ENCODE measurements around the gene SLC7A5. TPM values are rescaled to one million over a fixed set of nuclear protein-coding genes. Genes with fewer than 3 reads are reported as not detected.

The SLC7A5 gene
- total RNA-seq, 1 experiment from 2014 or later = 110 TPM

- peak; percentile 28 for DNase-seq
- Histone ChIP-seq H3K27me3 (no peaks in the 10 kb centered on the region), H3K4me3 (no peak overlapping the region), H3K36me3 (peaks cover 76% of the 10 kb centered on the region), H3K9me3 (no peaks in the 10 kb centered on the region)
Measured at GRCh38 chr16:87854053-87854906, 15.0 kb downstream of the SLC7A5 start.

DNA sequence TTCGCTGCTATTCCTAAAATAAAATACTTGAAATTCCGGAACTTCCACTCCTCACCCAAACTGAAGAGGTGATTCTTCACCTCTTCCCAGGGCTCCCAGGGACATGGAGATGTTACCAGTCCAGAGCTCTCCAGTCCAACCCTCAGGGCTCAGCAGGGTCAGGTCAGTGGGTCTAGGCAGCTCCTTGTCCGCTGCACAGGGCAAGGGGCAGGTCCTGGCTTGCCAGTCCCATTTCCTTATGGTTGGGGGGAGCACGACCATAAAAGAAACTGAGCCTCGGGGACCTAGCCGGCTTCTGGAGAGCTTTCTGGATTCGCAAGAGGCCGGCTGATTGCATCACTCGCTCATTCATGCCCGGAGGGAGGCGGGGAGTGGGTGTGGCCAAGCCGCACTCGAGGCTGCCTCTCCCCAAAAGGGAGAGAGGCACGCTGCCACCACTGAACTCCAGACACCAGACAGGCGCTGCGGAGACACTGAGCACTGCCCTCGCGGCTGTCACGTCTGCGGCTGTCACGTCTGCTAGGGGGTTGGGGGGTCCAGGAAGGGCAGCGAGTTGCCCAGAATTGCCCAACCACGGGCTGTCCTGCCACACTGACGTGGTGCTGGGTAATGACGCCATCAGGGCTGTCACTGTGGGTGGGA is 15.8 kb downstream of the SLC7A5 start:
- peak; percentile 88 for DNase-seq
- H3K9me3 ChIP-seq = no peaks in the 10 kb centered on the region
- H3K4me3 ChIP-seq = no peak overlapping the region; the same call in 1 of the 2 replicates
- peaks cover 76% of the 10 kb centered on the region for H3K36me3 ChIP-seq
- no peaks in the 10 kb centered on the region for H3K27me3 ChIP-seq

- Histone ChIP-seq H3K9me3 (no peaks in the 10 kb centered on the region), H3K36me3 (peaks cover 89% of the 10 kb centered on the region), H3K4me3 (no peak overlapping the region), H3K27me3 (no peaks in the 10 kb centered on the region)
- peak; percentile 0 for DNase-seq
Measured at GRCh38 chr16:87851601-87852000, 17.7 kb downstream of the SLC7A5 start.

- no peaks in the 10 kb centered on the region for H3K27me3 ChIP-seq
- no peak overlapping the region for H3K4me3 ChIP-seq
- no peaks in the 10 kb centered on the region for H3K9me3 ChIP-seq
- DNase-seq = no peak
- peaks cover 89% of the 10 kb centered on the region for H3K36me3 ChIP-seq
Measured at GRCh38 chr16:87851141-87851587, 18.1 kb downstream of the SLC7A5 start.

DNA sequence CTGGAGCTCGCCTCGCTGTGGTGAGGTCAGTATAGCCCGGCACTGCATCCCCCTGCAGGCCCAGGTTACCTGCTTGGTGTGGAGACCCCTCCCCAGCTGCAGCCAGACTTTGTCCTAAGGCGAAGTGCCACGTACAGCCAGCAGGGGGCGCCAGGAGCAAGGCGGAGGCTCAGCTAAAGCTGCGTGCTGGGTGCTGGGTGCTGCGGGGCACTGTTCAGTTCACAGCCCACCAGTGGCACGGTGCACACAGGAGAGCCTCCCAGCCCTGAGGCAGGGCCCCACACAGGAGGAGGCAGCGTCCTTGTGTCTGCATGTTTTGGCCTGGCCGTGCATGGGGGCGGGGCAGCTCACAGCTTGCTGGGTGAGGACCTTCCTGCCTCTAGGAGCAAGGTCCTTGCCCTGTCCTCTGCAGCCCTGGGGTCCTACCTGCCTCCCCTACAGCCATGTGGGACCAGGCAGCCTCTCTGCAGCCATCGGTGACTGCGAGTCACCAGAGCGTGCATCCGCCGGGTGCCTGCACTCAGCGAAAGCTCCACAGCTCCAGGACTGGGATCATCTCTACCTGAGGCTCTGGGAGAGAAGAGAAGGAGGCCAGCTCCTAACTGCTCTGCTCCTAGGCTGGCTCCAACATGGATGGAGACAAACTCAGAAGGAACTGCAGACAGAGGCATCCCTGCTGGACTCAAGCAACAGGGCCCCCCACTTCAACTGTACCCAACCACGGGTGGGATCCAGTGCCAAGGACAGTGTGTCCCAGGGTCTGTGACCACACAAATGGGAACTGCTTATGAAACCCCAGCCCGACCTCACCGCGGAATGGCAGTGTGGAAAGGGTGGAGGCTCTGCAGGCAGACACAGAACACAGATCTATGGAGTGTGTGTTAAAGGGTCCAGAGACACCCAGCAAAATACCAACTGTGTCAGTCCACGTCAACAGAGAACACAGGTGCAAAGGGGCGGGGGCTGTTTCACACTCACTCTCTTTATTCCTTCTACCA is 19.0 kb downstream of the SLC7A5 start:
- DNase-seq = no peak
- no peaks in the 10 kb centered on the region for H3K9me3 ChIP-seq
- no peaks in the 10 kb centered on the region for H3K27me3 ChIP-seq
- H3K4me3 ChIP-seq = no peak overlapping the region
- H3K36me3 ChIP-seq = peaks cover 87% of the 10 kb centered on the region

DNA sequence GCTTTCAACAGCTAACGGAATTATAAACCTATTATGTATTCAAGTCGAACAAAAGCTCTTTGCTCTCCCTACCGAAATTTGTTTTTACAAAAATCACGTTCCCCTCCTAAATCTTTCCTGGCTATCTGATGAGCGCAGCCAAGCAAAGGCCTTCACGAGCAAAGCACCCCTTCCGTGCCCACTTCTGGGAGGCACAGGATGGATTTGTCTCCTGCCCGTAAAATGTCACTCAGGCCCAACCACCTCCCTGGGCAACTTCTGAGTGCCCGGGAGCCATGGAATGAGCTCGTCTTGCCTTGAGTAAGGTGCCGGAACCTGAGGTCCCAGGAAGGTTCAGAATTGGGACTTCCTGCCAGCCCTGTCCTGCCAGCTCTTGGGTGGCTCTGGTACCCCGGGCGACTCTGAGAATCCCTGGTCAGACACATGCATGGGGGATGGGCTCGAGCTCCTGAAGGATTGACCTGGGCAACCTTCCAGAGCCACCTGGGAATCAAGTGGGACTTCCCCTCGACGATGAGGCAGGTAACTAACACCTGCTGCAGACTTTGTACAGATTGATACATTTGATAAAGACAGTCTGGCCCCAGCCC is 19.8 kb downstream of the SLC7A5 start:
- H3K9me3 ChIP-seq = no peaks in the 10 kb centered on the region
- peaks cover 85% of the 10 kb centered on the region for H3K36me3 ChIP-seq
- H3K4me3 ChIP-seq = no peak overlapping the region
- DNase-seq = no peak
- no peaks in the 10 kb centered on the region for H3K27me3 ChIP-seq

DNA sequence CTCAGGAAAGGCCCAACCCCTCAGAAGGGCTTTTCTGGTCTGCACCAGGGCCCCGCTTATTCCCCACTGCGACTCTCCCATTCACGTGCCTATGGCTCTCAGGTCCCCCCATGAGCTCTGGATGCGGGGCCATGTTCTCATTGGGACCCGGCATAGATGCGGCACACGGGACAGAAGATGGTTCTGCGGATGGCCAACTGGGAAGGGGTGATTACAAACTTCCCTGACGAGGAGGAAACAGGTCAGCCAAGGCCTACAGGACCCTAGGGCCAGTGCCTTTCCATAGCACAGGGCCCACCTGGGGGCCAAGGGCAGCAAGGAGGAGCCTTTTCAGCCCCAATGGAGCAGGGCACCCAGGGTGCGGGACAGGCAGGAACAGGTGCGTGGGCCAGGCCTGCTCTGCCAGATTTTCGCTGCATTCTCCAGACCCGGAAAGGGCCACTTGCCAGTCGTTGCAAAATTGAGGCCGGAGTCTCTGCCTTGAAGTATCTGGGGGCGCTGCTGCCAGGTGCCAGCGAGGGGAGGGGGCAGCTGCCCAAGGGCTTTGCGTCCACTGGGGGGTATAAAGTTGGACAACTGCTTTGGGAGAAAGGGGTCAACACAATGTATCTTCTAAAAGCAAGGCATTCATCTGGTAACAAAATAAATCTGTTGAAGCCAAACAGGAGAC is 20.5 kb downstream of the SLC7A5 start:
- no peaks in the 10 kb centered on the region for H3K9me3 ChIP-seq
- no peak for DNase-seq
- H3K36me3 ChIP-seq = peaks cover 87% of the 10 kb centered on the region
- H3K4me3 ChIP-seq = no peak overlapping the region
- H3K27me3 ChIP-seq = no peaks in the 10 kb centered on the region

DNA sequence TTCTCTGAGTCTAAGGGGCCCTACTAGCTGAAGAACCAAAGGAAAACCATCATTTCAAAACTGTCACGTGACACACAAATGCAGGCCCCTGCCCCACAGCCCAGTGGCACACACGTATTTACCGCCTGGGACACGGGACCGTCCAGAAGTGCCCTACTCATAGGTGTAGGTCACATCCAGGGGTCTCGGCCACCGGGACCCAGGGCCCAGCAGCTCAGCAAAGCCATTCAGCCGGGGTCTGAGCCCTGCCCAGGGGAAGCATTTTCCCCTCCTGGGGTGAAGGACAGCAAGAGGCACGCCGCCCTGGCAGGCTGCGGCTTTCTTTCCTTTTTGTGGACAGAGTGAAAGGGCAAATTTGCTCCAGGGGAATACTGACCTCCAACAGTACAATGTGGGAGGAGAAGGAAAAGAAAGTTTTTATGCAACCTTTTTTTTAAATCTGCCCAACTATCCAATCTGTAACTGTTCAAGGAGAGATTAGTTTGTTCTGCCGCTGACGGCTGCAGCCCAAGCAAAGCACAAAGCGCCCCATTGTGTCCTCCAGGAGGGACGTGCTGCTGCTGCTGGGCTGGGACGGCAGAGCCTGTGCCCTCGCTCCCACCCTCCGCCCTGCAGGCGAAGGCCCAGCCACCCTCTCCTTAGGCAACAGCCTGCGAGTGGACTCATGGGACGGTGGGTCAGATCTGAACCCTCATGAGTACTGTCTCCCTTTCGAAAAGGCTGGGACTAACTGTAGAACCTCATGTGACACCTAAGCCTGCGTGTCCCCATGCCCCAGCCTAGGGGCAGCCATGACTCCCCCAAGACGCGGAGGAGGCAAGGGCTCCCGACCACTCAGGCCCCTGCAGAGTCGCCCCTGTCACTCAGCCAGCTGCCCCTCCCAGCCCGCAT is 21.3 kb downstream of the SLC7A5 start:
- Histone ChIP-seq H3K36me3 (peaks cover 85% of the 10 kb centered on the region), H3K4me3 (no peak overlapping the region), H3K9me3 (no peaks in the 10 kb centered on the region), H3K27me3 (no peaks in the 10 kb centered on the region)
- DNase-seq = no peak

DNA sequence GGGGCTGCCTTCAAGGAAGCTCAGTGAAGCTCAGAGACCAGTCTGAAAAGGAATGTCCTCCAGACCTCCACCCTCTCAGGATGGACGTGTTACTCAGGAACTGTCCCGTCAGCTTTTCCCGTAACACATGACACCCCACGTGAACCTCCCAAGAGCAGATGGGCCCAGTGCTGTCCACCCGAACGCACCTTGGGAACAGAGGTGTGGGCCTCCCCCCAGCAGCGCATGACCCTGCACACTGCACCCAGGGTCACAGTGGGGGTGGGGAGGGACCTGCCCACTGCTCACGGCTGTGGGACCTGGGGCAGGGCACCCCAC is 21.9 kb downstream of the SLC7A5 start:
- DNase-seq = no peak
- H3K36me3 ChIP-seq = peaks cover 83% of the 10 kb centered on the region
- no peaks in the 10 kb centered on the region for H3K9me3 ChIP-seq

DNA sequence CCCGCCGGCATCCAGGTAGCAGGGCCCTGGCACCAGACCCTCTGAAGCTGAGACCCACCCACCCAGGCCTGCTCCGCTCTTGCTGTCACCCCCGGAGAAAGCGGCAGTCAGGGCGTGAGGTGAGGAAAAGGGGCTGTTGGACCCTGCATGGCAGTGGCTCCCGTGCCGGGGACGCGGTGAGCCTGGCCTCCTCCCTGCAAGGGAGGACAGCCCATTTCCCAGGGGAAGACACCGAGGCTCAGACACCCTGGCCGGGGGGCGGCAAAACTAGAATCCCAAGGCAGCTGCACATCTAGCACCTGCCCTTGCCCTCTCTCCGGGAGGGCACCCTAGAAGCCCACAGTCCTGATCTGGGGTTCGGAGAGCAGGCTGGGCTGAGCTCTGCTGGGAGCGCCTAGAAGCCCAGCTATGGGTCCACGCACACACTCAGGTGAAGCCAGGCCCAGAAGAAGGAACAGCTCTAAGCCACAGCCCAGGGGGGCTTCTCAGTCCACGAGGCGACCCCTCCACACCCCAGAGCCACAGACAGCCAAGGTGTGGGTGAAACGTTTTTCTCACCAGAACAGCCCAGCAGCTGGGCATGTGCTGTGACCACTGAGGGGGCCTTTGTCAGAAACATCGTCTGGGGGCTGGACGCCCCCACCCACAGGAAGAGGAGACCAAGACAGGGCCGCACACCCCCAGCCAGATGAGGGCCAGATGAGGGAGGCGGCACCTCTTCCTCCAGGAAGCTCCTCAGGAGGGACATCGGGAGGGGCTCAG is 22.4 kb downstream of the SLC7A5 start:
- H3K27me3 ChIP-seq = no peaks in the 10 kb centered on the region
- no peak overlapping the region for H3K4me3 ChIP-seq
- no peaks in the 10 kb centered on the region for H3K9me3 ChIP-seq
- DNase-seq = no peak
- peaks cover 83% of the 10 kb centered on the region for H3K36me3 ChIP-seq

More for the DNA sequence above, 21.9 kb downstream of the SLC7A5 start:
- Histone ChIP-seq H3K27me3 (no peaks in the 10 kb centered on the region), H3K4me3 (no peak overlapping the region)

DNA sequence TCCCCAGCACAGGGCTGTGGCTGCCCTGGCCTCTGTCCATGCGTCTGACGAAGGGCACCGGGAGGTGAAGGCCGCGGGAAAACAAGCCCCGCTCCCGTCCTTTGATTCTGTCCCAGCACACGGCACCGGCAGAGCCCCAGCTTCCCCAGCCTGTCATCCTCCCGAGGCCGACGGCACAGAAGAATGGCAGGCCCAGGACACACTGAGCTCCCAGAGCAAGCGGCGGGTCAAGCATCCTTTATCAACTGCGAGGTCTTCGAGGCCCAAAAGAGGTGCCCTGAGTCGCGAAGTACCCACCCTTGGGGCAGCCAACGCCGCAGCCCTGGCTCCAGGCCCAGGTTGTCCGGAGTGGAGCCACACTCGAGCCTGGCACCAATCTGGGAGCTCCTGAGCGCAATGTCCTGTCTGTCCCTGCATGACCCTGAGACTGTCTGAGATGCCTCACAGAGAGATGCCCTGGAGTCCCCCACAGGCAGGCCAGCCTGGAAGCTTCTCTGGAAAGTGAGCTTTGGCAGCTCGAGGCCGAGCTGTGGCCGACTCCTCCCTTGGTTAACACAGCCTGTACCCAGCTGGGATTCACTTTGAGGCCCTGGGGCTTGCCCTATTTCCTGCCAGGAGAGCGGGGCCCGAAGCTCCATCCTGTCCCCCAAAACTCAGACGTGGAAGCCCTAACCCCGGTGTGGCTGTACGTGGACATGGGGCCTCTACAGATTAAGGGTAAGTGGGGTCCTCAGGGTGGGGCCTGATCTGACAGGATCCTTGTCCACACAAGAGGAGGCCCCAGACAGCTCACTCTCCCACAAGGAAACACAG is 23.3 kb downstream of the SLC7A5 start:
- Histone ChIP-seq H3K27me3 (no peaks in the 10 kb centered on the region), H3K9me3 (no peaks in the 10 kb centered on the region), H3K4me3 (no peak overlapping the region), H3K36me3 (peaks cover 83% of the 10 kb centered on the region)
- no peak for DNase-seq

GRCh38 chr16:87845213-87845612 is 24.1 kb downstream of the SLC7A5 start:
- Histone ChIP-seq H3K4me3 (no peak overlapping the region), H3K36me3 (peaks cover 83% of the 10 kb centered on the region), H3K27me3 (no peaks in the 10 kb centered on the region), H3K9me3 (no peaks in the 10 kb centered on the region)
- peak; percentile 55 for DNase-seq

DNA sequence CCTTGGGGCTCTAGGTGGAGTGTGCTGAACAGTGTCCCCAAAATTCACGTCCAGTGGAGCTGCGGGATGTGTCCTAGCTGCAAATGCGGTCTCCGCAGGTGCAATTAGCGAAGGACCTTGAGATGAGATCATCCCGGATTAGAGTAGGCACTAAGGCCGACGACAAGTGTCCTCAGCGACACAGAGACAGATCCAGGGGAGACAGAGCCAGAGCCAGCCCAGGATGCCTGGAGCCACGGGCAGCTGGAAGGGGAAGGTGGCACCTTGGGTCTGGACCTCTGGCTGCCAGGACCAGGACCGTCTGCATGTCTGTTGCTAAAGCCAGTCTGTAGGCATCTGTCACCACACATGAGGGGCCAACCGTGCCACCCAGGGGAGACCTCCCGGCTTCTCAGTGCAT is 24.5 kb downstream of the SLC7A5 start:
- H3K36me3 ChIP-seq = peaks cover 83% of the 10 kb centered on the region

More for the DNA sequence above, 24.5 kb downstream of the SLC7A5 start:
- H3K27me3 ChIP-seq = no peaks in the 10 kb centered on the region
- DNase-seq = no peak
- no peak overlapping the region for H3K4me3 ChIP-seq
- H3K9me3 ChIP-seq = no peaks in the 10 kb centered on the region

All from MG63 (cell line).